Measurements from ENCODE around the gene MC1R. TPM values are rescaled to one million over a fixed set of nuclear protein-coding genes. Genes with fewer than 3 reads are reported as not detected.
"Not testable (repeated sequence)": the region's sequence is repeated elsewhere in the genome, so short reads cannot be mapped to it uniquely, and the experiment has no call there.

MC1R gene
- total RNA-seq, 1 donor from 2014 or later = 3.3 TPM

DNA sequence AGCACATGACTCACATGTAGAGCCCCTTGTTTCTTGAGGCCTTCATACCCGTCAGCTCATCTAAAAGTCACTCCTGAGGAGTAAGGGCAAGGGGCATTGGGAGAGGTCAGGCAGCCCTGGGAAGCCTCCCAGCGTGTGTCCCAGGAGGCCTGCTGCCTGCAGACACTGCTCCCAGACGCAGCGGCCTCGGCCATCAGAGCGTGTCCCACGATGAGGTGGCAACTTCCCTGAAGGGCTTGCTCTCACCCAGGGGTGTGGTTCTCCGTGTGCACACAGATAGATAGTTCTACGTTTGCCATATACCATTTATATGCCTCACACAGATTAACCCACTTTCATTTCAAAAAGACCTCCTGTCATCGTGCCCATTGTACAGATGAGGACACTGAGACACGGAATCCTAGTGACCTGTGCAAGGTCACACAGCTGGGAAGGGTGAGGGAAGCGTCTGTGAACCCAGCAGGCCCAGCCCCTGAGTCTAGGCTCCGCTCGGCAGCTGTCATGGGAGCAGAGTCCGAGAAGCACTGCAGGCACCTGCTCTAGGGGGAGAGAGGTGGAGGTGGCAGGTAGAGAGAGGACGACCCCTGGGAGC lies 12.7 kb downstream of the MC1R start:
- no peak for DNase-seq (ENCODE audit: low spot score in 2 of 2)
- FAIRE-seq = no peak

DNA sequence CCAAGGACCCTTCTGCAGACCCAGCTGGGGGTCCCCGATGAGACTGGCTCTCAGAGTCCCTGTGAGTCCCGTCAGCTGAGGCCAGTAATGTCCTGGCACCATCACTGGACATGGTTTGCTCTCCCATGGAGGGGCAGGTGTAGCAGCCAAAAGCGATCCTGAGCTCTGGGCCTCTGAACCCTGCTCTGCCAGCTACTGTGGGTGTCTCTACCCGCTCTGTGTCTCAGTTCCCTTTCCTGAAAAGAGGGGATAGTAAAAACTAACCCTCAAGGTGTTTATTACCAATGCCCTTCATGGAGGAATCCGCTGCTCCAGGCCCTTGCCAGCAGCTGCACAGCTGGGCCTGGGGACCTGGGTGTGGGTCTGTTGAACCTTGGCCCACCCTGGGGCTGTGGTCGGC lies 13.3 kb downstream of the MC1R start:
- DNase-seq (ENCODE audit: low spot score in 2 of 2) (no peak), FAIRE-seq (no peak)

DNA sequence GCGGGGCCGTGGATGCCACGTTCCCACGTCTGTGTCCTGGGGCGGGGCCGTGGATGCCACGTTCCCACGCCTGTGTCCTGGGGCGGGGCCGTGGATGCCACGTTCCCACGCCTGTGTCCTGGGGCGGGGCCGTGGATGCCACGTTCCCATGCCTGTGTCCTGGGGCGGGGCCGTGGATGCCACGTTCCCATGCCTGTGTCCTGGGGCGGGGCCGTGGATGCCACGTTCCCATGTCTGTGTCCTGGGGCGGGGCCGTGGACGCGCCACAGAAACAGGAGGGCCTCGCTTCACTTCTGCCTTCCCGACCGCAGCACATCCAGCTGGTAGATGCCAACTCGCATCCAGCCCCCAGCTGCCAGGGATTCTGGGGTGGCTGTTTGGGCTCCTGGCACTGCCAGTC lies 15.4 kb downstream of the MC1R start:
- not testable (repeated sequence) for DNase-seq (ENCODE audit: low spot score in 2 of 2); FAIRE-seq

DNA sequence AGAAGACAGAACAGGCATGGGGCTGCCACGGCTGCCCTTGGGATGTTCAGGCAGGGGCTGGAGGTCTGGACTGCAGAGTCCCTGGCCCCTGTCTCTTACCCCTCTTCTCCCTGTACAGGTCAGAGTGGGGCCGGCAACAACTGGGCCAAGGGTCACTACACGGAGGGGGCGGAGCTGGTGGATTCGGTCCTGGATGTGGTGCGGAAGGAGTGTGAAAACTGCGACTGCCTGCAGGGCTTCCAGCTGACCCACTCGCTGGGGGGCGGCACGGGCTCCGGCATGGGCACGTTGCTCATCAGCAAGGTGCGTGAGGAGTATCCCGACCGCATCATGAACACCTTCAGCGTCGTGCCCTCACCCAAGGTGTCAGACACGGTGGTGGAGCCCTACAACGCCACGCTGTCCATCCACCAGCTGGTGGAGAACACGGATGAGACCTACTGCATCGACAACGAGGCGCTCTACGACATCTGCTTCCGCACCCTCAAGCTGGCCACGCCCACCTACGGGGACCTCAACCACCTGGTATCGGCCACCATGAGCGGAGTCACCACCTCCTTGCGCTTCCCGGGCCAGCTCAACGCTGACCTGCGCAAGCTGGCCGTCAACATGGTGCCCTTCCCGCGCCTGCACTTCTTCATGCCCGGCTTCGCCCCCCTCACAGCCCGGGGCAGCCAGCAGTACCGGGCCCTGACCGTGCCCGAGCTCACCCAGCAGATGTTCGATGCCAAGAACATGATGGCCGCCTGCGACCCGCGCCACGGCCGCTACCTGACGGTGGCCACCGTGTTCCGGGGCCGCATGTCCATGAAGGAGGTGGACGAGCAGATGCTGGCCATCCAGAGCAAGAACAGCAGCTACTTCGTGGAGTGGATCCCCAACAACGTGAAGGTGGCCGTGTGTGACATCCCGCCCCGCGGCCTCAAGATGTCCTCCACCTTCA lies 16.2 kb downstream of the MC1R start:
- DNase-seq (ENCODE audit: low spot score in 2 of 2) = no peak
- no peak for FAIRE-seq

DNA sequence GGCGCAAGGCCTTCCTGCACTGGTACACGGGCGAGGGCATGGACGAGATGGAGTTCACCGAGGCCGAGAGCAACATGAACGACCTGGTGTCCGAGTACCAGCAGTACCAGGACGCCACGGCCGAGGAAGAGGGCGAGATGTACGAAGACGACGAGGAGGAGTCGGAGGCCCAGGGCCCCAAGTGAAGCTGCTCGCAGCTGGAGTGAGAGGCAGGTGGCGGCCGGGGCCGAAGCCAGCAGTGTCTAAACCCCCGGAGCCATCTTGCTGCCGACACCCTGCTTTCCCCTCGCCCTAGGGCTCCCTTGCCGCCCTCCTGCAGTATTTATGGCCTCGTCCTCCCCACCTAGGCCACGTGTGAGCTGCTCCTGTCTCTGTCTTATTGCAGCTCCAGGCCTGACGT lies 17.0 kb downstream of the MC1R start:
- DNase-seq (ENCODE audit: low spot score in 2 of 2); FAIRE-seq: not testable (repeated sequence)

GRCh38 chr16:89936034-89936433 lies 17.4 kb downstream of the MC1R start:
- FAIRE-seq (no peak), DNase-seq (ENCODE audit: low spot score in 2 of 2) (no peak)

DNA sequence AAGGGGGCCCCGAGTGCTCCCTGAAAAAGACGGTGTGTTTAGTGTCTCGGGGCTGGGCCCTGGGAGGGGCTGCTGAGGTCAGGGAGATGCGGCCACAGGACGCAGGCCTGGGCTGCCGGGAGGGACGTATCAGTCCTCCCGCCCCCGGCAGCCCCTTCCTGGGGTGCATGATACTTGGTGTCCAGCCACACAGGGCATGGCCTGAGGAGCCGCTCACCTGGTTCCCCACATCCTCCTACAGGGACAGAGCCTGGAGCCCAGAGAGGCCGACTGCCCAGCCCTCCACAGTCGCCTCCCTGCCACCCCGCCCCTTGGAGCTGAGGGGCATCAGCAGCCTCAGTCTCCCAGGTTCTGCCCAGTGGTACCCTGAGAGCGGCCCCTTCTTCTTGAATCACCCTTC lies 17.8 kb downstream of the MC1R start:
- DNase-seq (ENCODE audit: low spot score in 2 of 2) (no peak), FAIRE-seq (no peak)

- DNase-seq (ENCODE audit: low spot score in 2 of 2) (no peak), FAIRE-seq (no peak)
These were observed 18.3 kb downstream of the MC1R start for GRCh38 chr16:89936981-89937380.

DNA sequence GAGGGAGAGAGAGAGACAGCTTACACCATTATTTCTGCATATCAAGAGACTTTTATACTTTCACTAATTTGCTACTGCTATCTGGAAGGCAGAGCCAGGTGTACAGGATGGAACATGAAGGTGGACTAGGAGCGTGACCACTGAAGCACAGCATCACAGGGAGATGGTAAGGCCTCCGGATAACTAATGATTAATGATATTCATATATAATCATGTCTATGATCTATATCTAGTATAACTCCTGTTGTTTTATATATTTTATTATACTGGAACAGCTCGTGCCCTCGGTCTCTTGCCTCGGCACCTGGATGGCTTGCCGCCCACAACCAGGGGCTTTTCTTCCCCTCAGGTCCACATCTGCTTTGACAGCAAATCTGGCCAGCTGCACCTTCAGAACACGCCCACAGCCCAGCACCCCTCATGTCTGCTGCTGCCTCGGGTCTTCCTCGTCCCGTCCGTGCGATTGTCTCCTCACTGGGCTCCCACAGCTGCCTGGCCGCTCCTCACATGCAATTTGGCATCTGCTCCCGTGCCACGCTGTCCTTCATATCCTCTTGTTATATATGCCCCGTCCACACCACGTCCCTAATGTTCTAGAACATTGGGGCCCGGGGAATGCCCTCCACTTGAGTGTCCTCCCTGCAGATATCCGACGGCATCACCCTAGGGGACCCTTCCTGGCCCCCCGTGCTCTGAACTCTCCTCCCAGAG lies 19.7 kb downstream of the MC1R start:
- no peak for FAIRE-seq

DNA sequence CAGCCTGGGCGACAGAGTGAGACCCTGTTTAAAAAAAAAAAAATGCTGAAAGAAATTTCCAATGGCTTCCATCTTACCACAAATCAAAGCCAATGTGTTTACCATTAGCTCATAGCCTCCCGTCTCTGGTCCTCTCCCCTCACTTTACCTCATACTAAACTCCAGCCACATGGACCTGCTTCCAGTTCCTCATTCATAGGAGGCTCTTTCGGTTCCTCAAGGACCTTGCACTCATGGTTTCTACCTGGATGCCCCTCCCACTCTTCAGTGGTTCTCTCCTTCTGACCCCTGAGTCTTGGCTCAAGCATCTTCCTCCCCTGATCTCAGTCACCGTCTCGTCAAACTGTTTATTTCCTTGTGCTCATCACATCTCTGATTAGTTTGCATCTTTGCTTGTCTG lies 26.1 kb downstream of the MC1R start:
- FAIRE-seq = no peak
- no peak for DNase-seq (ENCODE audit: low spot score in 2 of 2)

More for the DNA sequence above, 19.7 kb downstream of the MC1R start:
- DNase-seq (ENCODE audit: low spot score in 2 of 2) = no peak

- FAIRE-seq (no peak), DNase-seq (ENCODE audit: low spot score in 2 of 2) (no peak)
These were observed 27.0 kb downstream of the MC1R start for GRCh38 chr16:89945654-89946053.

DNA sequence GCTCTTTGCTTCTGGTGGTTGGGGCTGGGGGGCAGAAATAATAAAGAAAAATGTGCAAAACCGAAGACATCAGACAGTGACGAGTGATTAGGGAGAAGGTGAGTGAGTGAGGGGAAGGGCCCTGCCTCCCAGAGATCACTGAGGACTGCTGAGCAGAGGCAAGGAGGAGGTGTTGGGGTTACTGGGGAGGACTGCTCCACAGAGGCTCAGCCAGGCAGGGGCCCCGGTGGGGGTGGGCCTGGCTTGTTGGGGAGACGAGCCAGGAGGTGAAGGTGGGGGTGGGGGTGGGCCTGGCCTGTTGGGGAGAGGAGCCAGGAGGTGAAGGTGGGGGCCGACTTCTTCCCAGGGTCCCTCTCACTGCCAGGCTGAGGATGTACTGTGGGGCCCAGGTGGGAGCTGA lies 27.9 kb downstream of the MC1R start:
- no peak for DNase-seq (ENCODE audit: low spot score in 2 of 2)
- FAIRE-seq = no peak

- FAIRE-seq (no peak), DNase-seq (ENCODE audit: low spot score in 2 of 2) (no peak)
These were observed 30.6 kb downstream of the MC1R start for GRCh38 chr16:89949121-89949742.

- FAIRE-seq (no peak), DNase-seq (ENCODE audit: low spot score in 2 of 2) (no peak)
These were observed 31.1 kb downstream of the MC1R start for GRCh38 chr16:89949756-89950155.

DNA sequence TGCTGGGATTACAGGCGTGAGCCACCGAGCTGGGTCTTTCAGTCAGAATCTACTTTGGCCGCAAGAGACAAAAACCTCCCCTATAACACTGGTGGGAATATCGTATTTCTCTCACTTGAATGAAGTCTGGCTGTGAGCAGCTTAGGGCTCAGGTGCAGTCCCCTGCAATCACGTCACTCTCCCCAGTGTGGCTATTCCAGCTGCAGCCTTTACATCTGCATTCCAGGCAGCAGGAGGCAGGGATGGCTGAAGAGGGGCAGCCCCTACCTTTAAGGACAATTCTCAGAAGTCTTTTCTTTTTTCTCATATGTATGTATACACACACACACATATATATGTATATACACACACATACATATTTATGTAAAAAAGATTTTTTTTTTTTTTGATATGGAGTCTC lies 32.8 kb downstream of the MC1R start:
- no peak for DNase-seq (ENCODE audit: low spot score in 2 of 2)
- FAIRE-seq = no peak

- DNase-seq (ENCODE audit: low spot score in 2 of 2) (no peak), FAIRE-seq (no peak)
These were observed 33.4 kb downstream of the MC1R start for GRCh38 chr16:89952049-89952448.

- no peak for FAIRE-seq
These were observed 33.9 kb downstream of the MC1R start for GRCh38 chr16:89952551-89952950.

DNA sequence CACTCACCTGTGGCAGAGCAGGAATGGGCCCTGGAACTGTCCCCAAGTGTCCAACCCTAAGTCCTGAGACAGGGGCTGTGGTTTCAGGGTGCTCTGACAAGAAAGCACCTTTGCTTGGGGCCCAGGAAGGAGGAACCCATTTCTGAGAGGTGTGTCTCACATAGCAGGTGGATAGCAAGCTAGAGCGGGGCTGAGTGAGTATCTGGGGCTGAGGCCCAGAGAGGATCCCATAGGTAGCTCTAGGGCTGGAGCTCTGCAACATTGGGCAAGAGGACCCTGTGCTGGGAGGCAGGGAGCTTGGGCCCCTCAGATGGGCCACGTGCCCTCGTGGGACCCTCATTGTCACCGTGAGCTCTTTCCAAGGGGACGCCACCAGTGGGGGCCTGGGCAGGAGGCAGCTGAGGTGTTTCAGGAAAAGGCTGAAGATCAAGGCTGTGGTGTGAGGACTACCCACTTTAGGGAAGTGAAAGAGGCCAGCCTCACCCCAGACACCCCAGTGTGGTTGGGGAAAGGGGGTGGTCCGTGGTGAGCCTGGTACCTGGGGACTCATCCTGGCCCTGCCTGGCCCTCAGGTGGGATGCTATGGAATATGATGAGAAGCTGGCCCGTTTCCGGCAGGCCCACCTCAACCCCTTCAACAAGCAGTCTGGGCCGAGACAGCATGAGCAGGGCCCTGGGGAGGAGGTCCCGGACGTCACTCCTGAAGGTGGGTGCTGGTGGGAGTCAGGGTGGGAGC lies 35.2 kb downstream of the MC1R start:
- no peak for DNase-seq (ENCODE audit: low spot score in 2 of 2)
- FAIRE-seq = no peak

More at GRCh38 chr16:89952551-89952950, 33.9 kb downstream of the MC1R start:
- DNase-seq (ENCODE audit: low spot score in 2 of 2) = no peak

DNA sequence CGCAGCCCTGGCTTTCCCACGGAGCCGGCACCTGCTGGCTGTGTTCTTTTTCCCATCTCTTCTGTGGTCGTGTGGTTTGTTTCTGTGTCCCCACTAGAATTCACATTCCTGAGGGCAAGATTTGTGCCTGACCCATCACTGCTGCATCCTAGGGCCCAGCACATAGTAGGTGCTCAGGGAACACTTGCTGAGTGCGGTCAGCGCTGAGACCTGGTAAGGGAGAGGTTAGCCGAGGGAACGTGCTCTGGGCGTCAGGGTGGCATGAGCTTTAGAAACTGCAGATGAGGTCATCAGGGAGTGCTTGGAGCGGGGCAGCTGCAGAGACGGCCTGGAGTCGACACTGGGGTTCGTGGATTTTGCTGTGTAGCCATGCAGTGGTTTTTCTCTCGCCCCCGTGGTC lies 35.8 kb downstream of the MC1R start:
- no peak for DNase-seq (ENCODE audit: low spot score in 2 of 2)
- no peak for FAIRE-seq

DNA sequence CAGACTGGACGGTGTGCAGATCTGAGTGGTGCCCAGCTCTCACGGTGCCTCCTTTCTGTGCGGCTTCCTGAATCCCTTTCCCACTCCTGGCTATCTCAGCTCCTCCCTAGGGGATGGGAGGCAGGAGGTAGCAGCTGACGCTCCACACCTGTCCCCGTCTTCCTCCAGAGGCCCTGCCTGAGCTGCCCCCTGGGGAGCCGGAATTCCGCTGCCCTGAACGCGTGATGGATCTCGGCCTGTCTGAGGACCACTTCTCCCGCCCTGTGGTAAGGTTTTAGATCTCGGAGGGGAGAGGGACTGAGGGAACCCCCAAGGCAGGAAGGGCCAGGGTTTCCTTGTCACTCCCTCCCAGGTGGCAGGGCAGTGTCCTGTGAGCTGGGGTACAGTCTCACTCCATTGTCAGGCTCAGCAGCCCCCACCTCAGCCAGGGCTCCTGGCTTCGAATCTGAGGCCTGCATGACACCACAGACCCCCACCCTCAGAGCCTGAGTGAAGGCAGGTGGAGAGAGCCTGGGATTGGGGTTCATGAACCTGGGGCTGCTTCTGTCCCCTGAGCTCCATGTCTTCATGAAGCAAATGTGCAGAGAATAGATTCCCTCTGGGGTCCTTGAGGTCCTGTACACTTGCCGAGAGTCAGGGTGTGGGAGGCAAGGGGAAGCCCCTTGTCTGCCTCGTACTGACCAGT lies 36.5 kb downstream of the MC1R start:
- DNase-seq (ENCODE audit: low spot score in 2 of 2) = no peak
- no peak for FAIRE-seq

Data from frontal cortex (tissue), 4 donors.